ENCODE measurements around the gene SLC6A18.

SLC6A18 gene

DNA sequence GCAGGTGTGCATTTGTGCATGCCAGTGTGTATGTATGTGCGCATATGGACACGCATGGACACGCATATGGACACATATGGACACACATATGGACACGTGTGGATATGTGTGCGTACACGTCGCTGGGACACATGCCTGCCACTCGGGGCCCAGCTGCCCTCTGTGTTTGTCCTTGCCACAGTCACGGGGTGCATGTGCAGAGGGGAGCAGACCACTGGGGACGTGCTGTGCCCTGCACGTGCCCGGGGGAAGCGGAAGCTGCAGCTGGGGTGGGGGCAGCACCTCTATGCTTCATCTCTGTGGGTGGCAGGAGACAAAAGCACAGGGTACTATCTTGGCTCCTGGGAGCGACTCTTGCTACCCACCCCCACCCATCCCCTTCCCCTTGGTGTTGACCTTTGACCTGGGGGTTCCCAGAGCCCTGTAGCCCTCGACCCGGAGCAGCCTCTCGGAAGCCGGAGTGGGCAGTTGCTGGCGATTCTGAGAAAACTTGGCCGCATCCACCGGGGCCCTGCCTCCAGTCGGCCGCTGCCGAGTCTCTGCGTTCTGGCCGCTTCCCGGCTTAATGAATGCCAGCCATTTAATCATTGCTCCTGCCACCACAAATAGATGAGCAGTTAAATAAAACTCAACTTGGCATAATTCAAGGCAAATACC is 2.4 kb upstream of the SLC6A18 start:
- H3K36me3 ChIP-seq (ENCODE audit: control insufficient read depth in 2 of 2, insufficient read depth in 1 of 2, low read length in 2 of 2): no peaks in the 10 kb centered on the region
- TF ChIP-seq ZNF48 (tag by site-specific recombination; IDR thresholded peaks at IDR 0.05) (no peak), GLIS1 (tag by site-specific recombination; IDR thresholded peaks at IDR 0.05) (no peak)
- no peaks in the 10 kb centered on the region for H3K9me3 ChIP-seq (ENCODE audit: control insufficient read depth, insufficient read depth, low read depth, low read length)
- ChIA-PET POLR2A (no interaction called here), CTCF (no interaction called here)
- no peak overlapping the region for H3K27ac ChIP-seq (ENCODE audit: extremely low read depth, low read depth, low read length)
- 0 out of 2 replicates have a peak, but pooled peaks cover 2% of the 10 kb centered on the region for H3K4me1 ChIP-seq (ENCODE audit: control insufficient read depth, insufficient read depth, low read length)
- no peak overlapping the region for H3K4me3 ChIP-seq (ENCODE audit: low read depth, low read length)

DNA sequence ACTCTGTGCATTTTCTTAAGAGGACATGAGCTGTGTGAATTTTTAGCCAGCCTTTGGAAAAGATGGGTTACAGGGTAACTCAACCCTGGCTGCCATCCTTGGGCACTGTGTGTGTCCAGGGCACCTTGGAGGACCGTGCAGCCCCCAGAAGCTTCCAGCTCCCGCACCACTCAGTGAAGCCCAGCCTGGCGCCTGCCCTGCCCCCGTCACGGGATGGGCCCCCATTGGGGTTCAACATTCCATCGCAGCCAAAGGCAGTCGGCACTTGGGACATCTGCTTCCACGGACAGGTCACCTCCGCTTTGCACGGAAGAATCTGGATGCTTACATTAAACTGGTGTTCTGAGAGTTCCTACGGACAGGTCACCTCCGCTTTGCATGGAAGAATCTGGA is 1.9 kb upstream of the SLC6A18 start:
- Histone ChIP-seq H3K27ac (ENCODE audit: extremely low read depth, low read depth, low read length) (no peak overlapping the region), H3K36me3 (ENCODE audit: control insufficient read depth in 2 of 2, insufficient read depth in 1 of 2, low read length in 2 of 2) (no peaks in the 10 kb centered on the region), H3K9me3 (ENCODE audit: control insufficient read depth, insufficient read depth, low read depth, low read length) (no peaks in the 10 kb centered on the region), H3K4me1 (ENCODE audit: control insufficient read depth, insufficient read depth, low read length) (0 out of 2 replicates have a peak, but pooled peaks cover 2% of the 10 kb centered on the region), H3K4me3 (ENCODE audit: low read depth, low read length) (no peak overlapping the region)
- ChIA-PET POLR2A (no interaction called here), CTCF (no interaction called here)
- no peak for TF ChIP-seq ZNF510 (tag by site-specific recombination; IDR thresholded peaks at IDR 0.05; ENCODE audit: insufficient replicate concordance)
- no peak for TF ChIP-seq ZNF114 (tag by site-specific recombination; IDR thresholded peaks at IDR 0.05)
- TF ChIP-seq ZNF558 (tag by site-specific recombination; IDR thresholded peaks at IDR 0.05): no peak
- no peak for TF ChIP-seq ZNF112 (tag by site-specific recombination; IDR thresholded peaks at IDR 0.05)
- TF ChIP-seq ZSCAN30 (tag by site-specific recombination; IDR thresholded peaks at IDR 0.05): no peak
- TF ChIP-seq ZNF629 (tag by site-specific recombination; IDR thresholded peaks at IDR 0.05): no peak

DNA sequence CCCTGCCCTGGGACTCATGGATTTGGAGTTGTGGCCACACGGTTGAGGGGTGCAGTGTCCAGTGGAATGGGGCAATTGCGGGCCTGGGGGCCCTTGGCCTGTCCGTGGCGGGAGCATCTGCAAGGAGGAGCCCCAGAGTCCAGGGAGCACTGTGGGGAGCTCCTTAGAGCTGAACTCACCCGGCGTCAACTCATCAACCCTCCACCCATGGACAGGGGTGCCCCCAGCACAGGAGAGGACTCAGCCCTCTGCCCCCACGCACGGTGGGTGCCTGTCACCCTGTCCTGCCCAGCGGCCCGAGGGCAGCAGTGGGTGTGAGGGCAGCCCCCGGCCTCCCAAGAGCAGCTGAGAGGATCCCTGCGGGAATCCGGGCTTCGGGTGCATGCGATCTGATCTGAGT is 550 bp upstream of the SLC6A18 start:
- no peak overlapping the region for H3K4me3 ChIP-seq (ENCODE audit: low read depth, low read length)
- no peaks in the 10 kb centered on the region for H3K9me3 ChIP-seq (ENCODE audit: control insufficient read depth, insufficient read depth, low read depth, low read length)
- no peaks in the 10 kb centered on the region for H3K36me3 ChIP-seq (ENCODE audit: control insufficient read depth in 2 of 2, insufficient read depth in 1 of 2, low read length in 2 of 2)
- no peak overlapping the region for H3K27ac ChIP-seq (ENCODE audit: extremely low read depth, low read depth, low read length)
- H3K4me1 ChIP-seq (ENCODE audit: control insufficient read depth, insufficient read depth, low read length): 0 out of 2 replicates have a peak, but pooled peaks cover 2% of the 10 kb centered on the region
- CTCF ChIA-PET: interaction anchor here (0.5 kb wide), 1 partner anchor 15 kb away, joined by 3 read pairs; no protein-coding TSS in a partner anchor
- POLR2A ChIA-PET: no interaction called here
- TF ChIP-seq, protein P1, sequence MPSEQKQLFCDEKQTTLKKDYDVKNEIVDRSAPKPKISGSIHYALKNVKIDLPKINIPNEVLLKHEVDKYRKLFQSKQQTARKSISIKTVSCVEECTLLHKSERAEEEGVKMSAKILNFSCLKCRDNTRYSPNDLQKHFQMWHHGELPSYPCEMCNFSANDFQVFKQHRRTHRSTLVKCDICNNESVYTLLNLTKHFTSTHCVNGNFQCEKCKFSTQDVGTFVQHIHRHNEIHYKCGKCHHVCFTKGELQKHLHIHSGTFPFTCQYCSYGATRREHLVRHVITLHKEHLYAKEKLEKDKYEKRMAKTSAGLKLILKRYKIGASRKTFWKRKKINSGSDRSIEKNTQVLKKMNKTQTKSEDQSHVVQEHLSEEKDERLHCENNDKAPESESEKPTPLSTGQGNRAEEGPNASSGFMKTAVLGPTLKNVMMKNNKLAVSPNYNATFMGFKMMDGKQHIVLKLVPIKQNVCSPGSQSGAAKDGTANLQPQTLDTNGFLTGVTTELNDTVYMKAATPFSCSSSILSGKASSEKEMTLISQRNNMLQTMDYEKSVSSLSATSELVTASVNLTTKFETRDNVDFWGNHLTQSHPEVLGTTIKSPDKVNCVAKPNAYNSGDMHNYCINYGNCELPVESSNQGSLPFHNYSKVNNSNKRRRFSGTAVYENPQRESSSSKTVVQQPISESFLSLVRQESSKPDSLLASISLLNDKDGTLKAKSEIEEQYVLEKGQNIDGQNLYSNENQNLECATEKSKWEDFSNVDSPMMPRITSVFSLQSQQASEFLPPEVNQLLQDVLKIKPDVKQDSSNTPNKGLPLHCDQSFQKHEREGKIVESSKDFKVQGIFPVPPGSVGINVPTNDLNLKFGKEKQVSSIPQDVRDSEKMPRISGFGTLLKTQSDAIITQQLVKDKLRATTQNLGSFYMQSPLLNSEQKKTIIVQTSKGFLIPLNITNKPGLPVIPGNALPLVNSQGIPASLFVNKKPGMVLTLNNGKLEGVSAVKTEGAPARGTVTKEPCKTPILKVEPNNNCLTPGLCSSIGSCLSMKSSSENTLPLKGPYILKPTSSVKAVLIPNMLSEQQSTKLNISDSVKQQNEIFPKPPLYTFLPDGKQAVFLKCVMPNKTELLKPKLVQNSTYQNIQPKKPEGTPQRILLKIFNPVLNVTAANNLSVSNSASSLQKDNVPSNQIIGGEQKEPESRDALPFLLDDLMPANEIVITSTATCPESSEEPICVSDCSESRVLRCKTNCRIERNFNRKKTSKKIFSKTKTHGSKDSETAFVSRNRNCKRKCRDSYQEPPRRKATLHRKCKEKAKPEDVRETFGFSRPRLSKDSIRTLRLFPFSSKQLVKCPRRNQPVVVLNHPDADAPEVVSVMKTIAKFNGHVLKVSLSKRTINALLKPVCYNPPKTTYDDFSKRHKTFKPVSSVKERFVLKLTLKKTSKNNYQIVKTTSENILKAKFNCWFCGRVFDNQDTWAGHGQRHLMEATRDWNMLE (tag by site-specific recombination; conservative IDR thresholded peaks at IDR 0.05; ENCODE audit: low read depth): no peak
- TF ChIP-seq, protein P2, sequence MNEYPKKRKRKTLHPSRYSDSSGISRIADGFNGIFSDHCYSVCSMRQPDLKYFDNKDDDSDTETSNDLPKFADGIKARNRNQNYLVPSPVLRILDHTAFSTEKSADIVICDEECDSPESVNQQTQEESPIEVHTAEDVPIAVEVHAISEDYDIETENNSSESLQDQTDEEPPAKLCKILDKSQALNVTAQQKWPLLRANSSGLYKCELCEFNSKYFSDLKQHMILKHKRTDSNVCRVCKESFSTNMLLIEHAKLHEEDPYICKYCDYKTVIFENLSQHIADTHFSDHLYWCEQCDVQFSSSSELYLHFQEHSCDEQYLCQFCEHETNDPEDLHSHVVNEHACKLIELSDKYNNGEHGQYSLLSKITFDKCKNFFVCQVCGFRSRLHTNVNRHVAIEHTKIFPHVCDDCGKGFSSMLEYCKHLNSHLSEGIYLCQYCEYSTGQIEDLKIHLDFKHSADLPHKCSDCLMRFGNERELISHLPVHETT (tag by site-specific recombination; IDR thresholded peaks at IDR 0.05): no peak
- TF ChIP-seq, protein P3, sequence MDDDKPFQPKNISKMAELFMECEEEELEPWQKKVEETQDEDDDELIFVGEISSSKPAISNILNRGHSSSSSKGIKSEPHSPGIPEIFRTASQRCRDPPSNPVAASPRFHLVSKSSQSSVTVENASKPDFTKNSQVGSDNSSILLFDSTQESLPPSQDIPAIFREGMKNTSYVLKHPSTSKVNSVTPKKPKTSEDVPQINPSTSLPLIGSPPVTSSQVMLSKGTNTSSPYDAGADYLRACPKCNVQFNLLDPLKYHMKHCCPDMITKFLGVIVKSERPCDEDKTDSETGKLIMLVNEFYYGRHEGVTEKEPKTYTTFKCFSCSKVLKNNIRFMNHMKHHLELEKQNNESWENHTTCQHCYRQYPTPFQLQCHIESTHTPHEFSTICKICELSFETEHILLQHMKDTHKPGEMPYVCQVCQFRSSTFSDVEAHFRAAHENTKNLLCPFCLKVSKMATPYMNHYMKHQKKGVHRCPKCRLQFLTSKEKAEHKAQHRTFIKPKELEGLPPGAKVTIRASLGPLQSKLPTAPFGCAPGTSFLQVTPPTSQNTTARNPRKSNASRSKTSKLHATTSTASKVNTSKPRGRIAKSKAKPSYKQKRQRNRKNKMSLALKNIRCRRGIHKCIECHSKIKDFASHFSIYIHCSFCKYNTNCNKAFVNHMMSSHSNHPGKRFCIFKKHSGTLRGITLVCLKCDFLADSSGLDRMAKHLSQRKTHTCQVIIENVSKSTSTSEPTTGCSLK (tag by site-specific recombination; IDR thresholded peaks at IDR 0.05): no peak
- TF ChIP-seq ZNF37A (tag by site-specific recombination; IDR thresholded peaks at IDR 0.05): no peak
- TF ChIP-seq ZNF76 (tag by site-specific recombination; IDR thresholded peaks at IDR 0.05; ENCODE audit: borderline replicate concordance, low read depth): no peak
- no peak for TF ChIP-seq ZNF473 (tag by site-specific recombination; IDR thresholded peaks at IDR 0.05)
- TF ChIP-seq, protein P4, sequence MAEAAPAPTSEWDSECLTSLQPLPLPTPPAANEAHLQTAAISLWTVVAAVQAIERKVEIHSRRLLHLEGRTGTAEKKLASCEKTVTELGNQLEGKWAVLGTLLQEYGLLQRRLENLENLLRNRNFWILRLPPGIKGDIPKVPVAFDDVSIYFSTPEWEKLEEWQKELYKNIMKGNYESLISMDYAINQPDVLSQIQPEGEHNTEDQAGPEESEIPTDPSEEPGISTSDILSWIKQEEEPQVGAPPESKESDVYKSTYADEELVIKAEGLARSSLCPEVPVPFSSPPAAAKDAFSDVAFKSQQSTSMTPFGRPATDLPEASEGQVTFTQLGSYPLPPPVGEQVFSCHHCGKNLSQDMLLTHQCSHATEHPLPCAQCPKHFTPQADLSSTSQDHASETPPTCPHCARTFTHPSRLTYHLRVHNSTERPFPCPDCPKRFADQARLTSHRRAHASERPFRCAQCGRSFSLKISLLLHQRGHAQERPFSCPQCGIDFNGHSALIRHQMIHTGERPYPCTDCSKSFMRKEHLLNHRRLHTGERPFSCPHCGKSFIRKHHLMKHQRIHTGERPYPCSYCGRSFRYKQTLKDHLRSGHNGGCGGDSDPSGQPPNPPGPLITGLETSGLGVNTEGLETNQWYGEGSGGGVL (tag by site-specific recombination; IDR thresholded peaks at IDR 0.05): no peak
- TF ChIP-seq, protein P5, sequence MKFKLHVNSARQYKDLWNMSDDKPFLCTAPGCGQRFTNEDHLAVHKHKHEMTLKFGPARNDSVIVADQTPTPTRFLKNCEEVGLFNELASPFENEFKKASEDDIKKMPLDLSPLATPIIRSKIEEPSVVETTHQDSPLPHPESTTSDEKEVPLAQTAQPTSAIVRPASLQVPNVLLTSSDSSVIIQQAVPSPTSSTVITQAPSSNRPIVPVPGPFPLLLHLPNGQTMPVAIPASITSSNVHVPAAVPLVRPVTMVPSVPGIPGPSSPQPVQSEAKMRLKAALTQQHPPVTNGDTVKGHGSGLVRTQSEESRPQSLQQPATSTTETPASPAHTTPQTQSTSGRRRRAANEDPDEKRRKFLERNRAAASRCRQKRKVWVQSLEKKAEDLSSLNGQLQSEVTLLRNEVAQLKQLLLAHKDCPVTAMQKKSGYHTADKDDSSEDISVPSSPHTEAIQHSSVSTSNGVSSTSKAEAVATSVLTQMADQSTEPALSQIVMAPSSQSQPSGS (tag by site-specific recombination; IDR thresholded peaks at IDR 0.05; ENCODE audit: low read depth): no peak
- TF ChIP-seq ZNF544 (tag by site-specific recombination; IDR thresholded peaks at IDR 0.05): no peak
- TF ChIP-seq ZNF10 (tag by site-specific recombination; IDR thresholded peaks at IDR 0.05): no peak
- TF ChIP-seq ZNF654 (tag by site-specific recombination; IDR thresholded peaks at IDR 0.05; ENCODE audit: low read depth): no peak
